Measurements from ENCODE around the gene GPR62. TPM values are rescaled to one million over a fixed set of nuclear protein-coding genes. Genes with fewer than 3 reads are reported as not detected.

GPR62 gene
- total and polyA plus RNA-seq, 11 donors, result 0.06 to 0.27 (median 0.20) TPM; not detected in 4

- no peak for DNase-seq
- Histone ChIP-seq H3K36me3 (no peaks in the 10 kb centered on the region), H3K27me3 (no peaks in the 10 kb centered on the region), H3K4me1 (peaks cover 16 to 45% (median 34%) of the 10 kb centered on the region in 12 donors), H3K4me3 (no peak overlapping the region), H3K27ac (no peak overlapping the region), H3K9me3 (no peaks in the 10 kb centered on the region)
- intact Hi-C loops (cut with DNase I), result loop anchor here in 9 of 10 donors (5.0 to 10.0 kb wide), 5 partner anchors 120 to 342 kb away; no protein-coding TSS in a partner anchor
- TF ChIP-seq POLR2A (IDR thresholded peaks at IDR 0.05), result no peak
- TF ChIP-seq CTCF (IDR thresholded peaks at IDR 0.05), result no peak
- no peak for ATAC-seq
- WGBS, 4 donors, result 75 to 80% (median 78%) methylated on average over 6 of the region's 6 CpGs
Observed at GRCh38 chr3:52002748-52003147, 47.6 kb downstream of the GPR62 start.

- H3K9me3 ChIP-seq, result no peaks in the 10 kb centered on the region
- peak; percentile 65 to 80 (median 74) for ATAC-seq
- intact Hi-C loops (cut with DNase I), result loop anchor here (1.0 to 10.0 kb wide), 11 partner anchors 49 to 341 kb away; no protein-coding TSS in a partner anchor
- peaks cover 16 to 47% (median 34%) of the 10 kb centered on the region in 12 donors for H3K4me1 ChIP-seq
- no peaks in the 10 kb centered on the region for H3K27me3 ChIP-seq
- TF ChIP-seq POLR2A (IDR thresholded peaks at IDR 0.05), result no peak
- peak; percentile 38 to 85 (median 78) for TF ChIP-seq CTCF (IDR thresholded peaks at IDR 0.05)
- H3K27ac ChIP-seq, result peak overlapping the region in 7 of 12 donors; percentile 8 to 82 (median 68)
- peak; percentile 63 to 80 (median 72) for DNase-seq
- H3K36me3 ChIP-seq, result no peaks in the 10 kb centered on the region
- WGBS, 4 donors, result 32 to 49% (median 40%) methylated on average over 15 to 16 of the region's 16 CpGs
- H3K4me3 ChIP-seq, result no peak overlapping the region
Observed at GRCh38 chr3:52004163-52004787, 49.1 kb downstream of the GPR62 start.

- peak overlapping the region in 11 of 12 donors; percentile 19 to 82 (median 65) for H3K27ac ChIP-seq
- no peaks in the 10 kb centered on the region for H3K9me3 ChIP-seq
- TF ChIP-seq POLR2A (IDR thresholded peaks at IDR 0.05) (no peak), CTCF (IDR thresholded peaks at IDR 0.05) (no peak)
- peaks cover 16 to 47% (median 34%) of the 10 kb centered on the region in 12 donors for H3K4me1 ChIP-seq
- H3K27me3 ChIP-seq, result no peaks in the 10 kb centered on the region
- ATAC-seq, result peak in 2 of 4 donors; percentile 2 to 3
- DNase-seq, result no peak
- H3K36me3 ChIP-seq, result no peaks in the 10 kb centered on the region
- intact Hi-C loops (cut with DNase I), result loop anchor here (1.0 to 10.0 kb wide), 14 partner anchors 47 to 340 kb away; partner anchors contain the start of gene DUSP7 (in 1 of the 10)
- 76 to 91% (median 86%) methylated on average over 4 of the region's 4 CpGs for WGBS, 4 donors
- H3K4me3 ChIP-seq, result no peak overlapping the region
Observed at GRCh38 chr3:52004906-52005395, 49.8 kb downstream of the GPR62 start.

GRCh38 chr3:52005571-52005986, 50.4 kb downstream of the GPR62 start:
- intact Hi-C loops (cut with DNase I), result loop anchor here in 8 of 10 donors (1.0 to 10.0 kb wide), 7 partner anchors 47 to 339 kb away; partner anchors contain the start of gene DUSP7 (in 1 of the 8)
- H3K9me3 ChIP-seq, result no peaks in the 10 kb centered on the region
- no peaks in the 10 kb centered on the region for H3K36me3 ChIP-seq
- peak overlapping the region in 3 of 12 donors; percentile 8 to 26 (median 16) for H3K4me3 ChIP-seq
- H3K27me3 ChIP-seq, result no peaks in the 10 kb centered on the region
- peak overlapping the region; percentile 19 to 82 (median 60) for H3K27ac ChIP-seq
- ATAC-seq (peak; percentile 12 to 70 (median 42)), DNase-seq (peak in 4 of 5 donors; percentile 43 to 74 (median 66))
- WGBS, 4 donors, result 5 to 11% (median 7%) methylated on average over 15 of the region's 15 CpGs
- peaks cover 16 to 47% (median 34%) of the 10 kb centered on the region in 12 donors for H3K4me1 ChIP-seq
- TF ChIP-seq POLR2A (IDR thresholded peaks at IDR 0.05) (no peak), CTCF (IDR thresholded peaks at IDR 0.05) (peak in 1 of 12 donors; percentile 14)
